H9 (cell line): ENCODE results near the gene CALML4. TPM values are rescaled to one million over a fixed set of nuclear protein-coding genes. Genes with fewer than 3 reads are reported as not detected.
"Not testable (repeated sequence)": the region's sequence is repeated elsewhere in the genome, so short reads cannot be mapped to it uniquely, and the experiment has no call there.

Experiments used
- DNase-seq: peaks from one replicate; pipeline ENCODE4 v3.0.0-alpha.2; 2017
- H2AFZ ChIP-seq: one replicate; pipeline ENCODE4 v1.6.1; 2013; ENCODE audit warnings: mild to moderate bottlenecking, low read length, control low read depth, moderate library complexity
- H2AK5ac ChIP-seq: 2 replicates; pipeline ENCODE4 v1.6.1; 2013; ENCODE audit warnings: low read length, control low read depth, mixed read lengths; ENCODE audit not compliant: insufficient read length
- H2BK120ac ChIP-seq: one replicate; pipeline ENCODE4 v1.6.1; 2013; ENCODE audit warnings: low read depth, mild to moderate bottlenecking, low read length, control low read depth, inconsistent platforms; ENCODE audit not compliant: poor library complexity, severe bottlenecking
- H2BK12ac ChIP-seq: 2 replicates; pipeline ENCODE4 v1.6.1; 2013; ENCODE audit warnings: low read length, control low read depth, mixed read lengths, low read depth; ENCODE audit not compliant: insufficient read length
- H2BK15ac ChIP-seq: 2 replicates; pipeline ENCODE4 v1.6.1; 2013; ENCODE audit warnings: low read depth, low read length, control low read depth
- H2BK20ac ChIP-seq: one replicate; pipeline ENCODE4 v1.6.1; 2013; ENCODE audit warnings: low read depth, mild to moderate bottlenecking, low read length, control low read depth, inconsistent platforms; ENCODE audit not compliant: poor library complexity, severe bottlenecking
- H2BK5ac ChIP-seq: 2 replicates; pipeline ENCODE4 v1.6.1; 2013; ENCODE audit warnings: low read length, control low read depth, mixed read lengths; ENCODE audit not compliant: insufficient read length
- H3K14ac ChIP-seq: 2 replicates; pipeline ENCODE4 v1.6.1; 2013; ENCODE audit warnings: low read length, control low read depth; ENCODE audit not compliant: insufficient read depth
- H3K18ac ChIP-seq: 2 replicates; pipeline ENCODE4 v1.6.1; 2013; ENCODE audit warnings: low read depth, mild to moderate bottlenecking, mixed read lengths, low read length, control low read depth; ENCODE audit not compliant: insufficient read length
- H3K23ac ChIP-seq: 2 replicates; pipeline ENCODE4 v1.6.1; 2013; ENCODE audit warnings: low read length, control low read depth, mixed read lengths, low read depth; ENCODE audit not compliant: insufficient read length
- H3K23me2 ChIP-seq: 2 replicates; pipeline ENCODE4 v1.6.1; 2013; ENCODE audit warnings: low read depth, mild to moderate bottlenecking, mixed read lengths, low read length, control low read depth; ENCODE audit not compliant: insufficient read length, poor library complexity, severe bottlenecking
- H3K27ac ChIP-seq: 2 replicates; pipeline ENCODE4 v1.5.1; 2013; ENCODE audit warnings: low read length, control low read depth, mixed read lengths, low read depth; ENCODE audit not compliant: insufficient read length
- H3K27me3 ChIP-seq: 2 replicates; pipeline ENCODE4 v1.6.1; 2013; ENCODE audit warnings: low read length, control low read depth, inconsistent platforms; ENCODE audit not compliant: insufficient read depth
- H3K4ac ChIP-seq: 2 replicates; pipeline ENCODE4 v1.6.1; 2013; ENCODE audit warnings: low read depth, mild to moderate bottlenecking, control low read depth, inconsistent platforms, low read length, moderate library complexity
- H3K4me1 ChIP-seq: 2 replicates; pipeline ENCODE4 v1.6.1; 2013; ENCODE audit warnings: low read length, control low read depth, inconsistent platforms; ENCODE audit not compliant: insufficient read depth
- H3K4me2 ChIP-seq: 2 replicates; pipeline ENCODE4 v1.6.1; 2013; ENCODE audit warnings: low read length, control low read depth, mixed read lengths; ENCODE audit not compliant: insufficient read length, insufficient read depth
- H3K56ac ChIP-seq: 2 replicates; pipeline ENCODE4 v1.6.1; 2013; ENCODE audit warnings: low read depth, mild to moderate bottlenecking, mixed read lengths, low read length, control low read depth; ENCODE audit not compliant: insufficient read length
- H3K79me1 ChIP-seq: 2 replicates; pipeline ENCODE4 v1.6.1; 2013; ENCODE audit warnings: low read depth, mild to moderate bottlenecking, moderate library complexity, low read length, control low read depth, inconsistent platforms; ENCODE audit not compliant: insufficient read depth, poor library complexity, severe bottlenecking
- H3K79me2 ChIP-seq: 2 replicates; pipeline ENCODE4 v1.6.1; 2013; ENCODE audit warnings: low read length, control low read depth, inconsistent platforms; ENCODE audit not compliant: insufficient read depth
- H3K9ac ChIP-seq: 2 replicates; pipeline ENCODE4 v1.6.1; 2013; ENCODE audit warnings: low read length, control low read depth, mixed read lengths; ENCODE audit not compliant: insufficient read length; ENCODE audit errors: extremely low read depth
- H3K9me3 ChIP-seq: one replicate; pipeline ENCODE4 v1.6.1; 2013; ENCODE audit warnings: low read depth, low read length, inconsistent platforms; ENCODE audit not compliant: control insufficient read depth
- H3T11ph ChIP-seq: one replicate; pipeline ENCODE4 v1.6.1; 2013; ENCODE audit warnings: mild to moderate bottlenecking, low read length, control low read depth, inconsistent platforms
- H4K20me1 ChIP-seq: one replicate; pipeline ENCODE4 v1.6.1; 2013; ENCODE audit not compliant: control insufficient read depth, insufficient read length, insufficient read depth
- H4K5ac ChIP-seq: 2 replicates; pipeline ENCODE4 v1.6.1; 2013; ENCODE audit warnings: low read depth, mild to moderate bottlenecking, mixed read lengths, low read length, control low read depth; ENCODE audit not compliant: insufficient read length
- H4K8ac ChIP-seq: replicated peaks from 2 replicates; pipeline ENCODE4 v1.6.1; 2013; ENCODE audit warnings: low read length, control low read depth, mixed read lengths, low read depth; ENCODE audit not compliant: insufficient read length
- H4K91ac ChIP-seq: 2 replicates; pipeline ENCODE4 v1.6.1; 2013; ENCODE audit warnings: low read depth, mild to moderate bottlenecking, moderate library complexity, mixed read lengths, low read length, control low read depth; ENCODE audit not compliant: insufficient read length
- H3K27ac Mint-ChIP-seq, 3 experiments: 2 replicates in 2 of 3; 3 replicates in 1 of 3; pipeline ENCODE4 v1.8.0; 2020 to 2021; ENCODE audit warnings: mixed read lengths in 3 of 3, mild to moderate bottlenecking in 1 of 3, moderate library complexity in 1 of 3
- H3K27me3 Mint-ChIP-seq: 2 replicates; pipeline ENCODE4 v1.8.0; 2021; ENCODE audit warnings: low read depth, mild to moderate bottlenecking, moderate library complexity, mixed read lengths
- H3K36me3 Mint-ChIP-seq, 3 experiments: 2 replicates in 2 of 3; 3 replicates in 1 of 3; pipeline ENCODE4 v1.8.0; 2020 to 2021; ENCODE audit warnings: low read depth in 3 of 3, mixed read lengths in 3 of 3; ENCODE audit not compliant: insufficient read depth in 1 of 3
- H3K4me1 Mint-ChIP-seq, 2 experiments: 2 replicates each; pipeline ENCODE4 v1.8.0; 2020; ENCODE audit warnings: mixed read lengths in 2 of 2
- H3K4me3 Mint-ChIP-seq, 2 experiments: 2 replicates in 1 of 2; 3 replicates in 1 of 2; pipeline ENCODE4 v1.8.0; 2020 to 2021; ENCODE audit warnings: mild to moderate bottlenecking in 2 of 2, mixed read lengths in 2 of 2, moderate library complexity in 1 of 2
- H3K9me3 Mint-ChIP-seq, 2 experiments: 2 replicates in 1 of 2; 3 replicates in 1 of 2; pipeline ENCODE4 v1.8.0; 2020; ENCODE audit warnings: mild to moderate bottlenecking in 2 of 2, mixed read lengths in 2 of 2, moderate library complexity in 1 of 2
- WGBS: extraction: QIAGEN DNeasy Blood & Tissue Kit; methylation state at CpG from one replicate; pipeline ENCODE4 v1.1.7; 2013; ENCODE audit warnings: missing lambda C conversion rate, low lambda C conversion rate, mixed read lengths; ENCODE audit not compliant: insufficient read length; ENCODE audit errors: extremely low coverage; 5-methylcytosine and 5-hydroxymethylcytosine counted together
- total RNA-seq: library from RNA; stranded (reverse); gene quantifications from 2 replicates; pipeline ENCODE4 v1.2.1, GENCODE V29; 2021

The CALML4 gene
- total RNA-seq, 1 experiment from 2014 or later = 11.8 TPM

- H3K14ac ChIP-seq, H3K18ac ChIP-seq, H3K23ac ChIP-seq, H3K4me2 ChIP-seq, H4K91ac ChIP-seq, H3K4me1 ChIP-seq, H4K20me1 ChIP-seq, H2BK15ac ChIP-seq, H3K9me3 ChIP-seq, H2BK12ac ChIP-seq, H3K27me3 ChIP-seq, H2BK120ac ChIP-seq, H2BK20ac ChIP-seq, H3K9ac ChIP-seq, H2AFZ ChIP-seq, H3T11ph ChIP-seq, H3K27me3 Mint-ChIP-seq, H3K4me1 Mint-ChIP-seq, H4K5ac ChIP-seq, H3K27ac ChIP-seq, H2BK5ac ChIP-seq, H3K23me2 ChIP-seq, DNase-seq, H4K8ac ChIP-seq, H3K27ac Mint-ChIP-seq, H3K4ac ChIP-seq, H3K4me3 Mint-ChIP-seq, H2AK5ac ChIP-seq, H3K56ac ChIP-seq: not testable (repeated sequence)
- Mint-ChIP-seq H3K9me3 (peaks cover 17 to 19% of the 10 kb centered on the region in 2 experiments), H3K36me3 (peaks cover 47 to 63% (median 52%) of the 10 kb centered on the region in 3 experiments)
- no CpG with 5 or more reads among the region's 55 CpGs for WGBS
- peaks cover 17% of the 10 kb centered on the region; the same call in 1 of the 2 replicates for H3K79me2 ChIP-seq
- H3K79me1 ChIP-seq = peaks cover 16% of the 10 kb centered on the region
Observed at GRCh38 chr15:68221530-68222431, 16.6 kb upstream of the CALML4 start.
